GM18508 (cell line): ENCODE results near the gene CAPN14.
"Not testable (repeated sequence)": the region's sequence is repeated elsewhere in the genome, so short reads cannot be mapped to it uniquely, and the experiment has no call there.

Experiments used
- ATAC-seq: cut with Tn5 transposase; IDR thresholded peaks from one replicate; pipeline ENCODE4 v1.9.1; 2021; ENCODE audit warnings: moderate number of reproducible peaks; ENCODE audit not compliant: insufficient read depth, unreplicated experiment

CAPN14 gene

GRCh38 chr2:31202041-31202440 is 15.3 kb downstream of the CAPN14 start:
- no peak for ATAC-seq

- no peak for ATAC-seq
Measured at GRCh38 chr2:31200972-31201371, 16.3 kb downstream of the CAPN14 start.

GRCh38 chr2:31199206-31199605 is 18.1 kb downstream of the CAPN14 start:
- no peak for ATAC-seq

GRCh38 chr2:31197669-31198068 is 19.6 kb downstream of the CAPN14 start:
- no peak for ATAC-seq

- ATAC-seq, result no peak
Measured at GRCh38 chr2:31197166-31197565, 20.1 kb downstream of the CAPN14 start.

GRCh38 chr2:31196622-31197021 is 20.7 kb downstream of the CAPN14 start:
- no peak for ATAC-seq

- ATAC-seq, result no peak
Measured at GRCh38 chr2:31193806-31194205, 23.5 kb downstream of the CAPN14 start.

GRCh38 chr2:31192851-31193392 is 24.4 kb downstream of the CAPN14 start:
- no peak for ATAC-seq

- no peak for ATAC-seq
Measured at GRCh38 chr2:31192396-31192795, 24.9 kb downstream of the CAPN14 start.

GRCh38 chr2:31191931-31192330 is 25.4 kb downstream of the CAPN14 start:
- no peak for ATAC-seq

GRCh38 chr2:31190188-31190587 is 27.1 kb downstream of the CAPN14 start:
- ATAC-seq, result no peak

- no peak for ATAC-seq
Measured at GRCh38 chr2:31189141-31189540, 28.2 kb downstream of the CAPN14 start.

- ATAC-seq, result no peak
Measured at GRCh38 chr2:31188131-31188530, 29.2 kb downstream of the CAPN14 start.

- no peak for ATAC-seq
Measured at GRCh38 chr2:31187166-31187565, 30.1 kb downstream of the CAPN14 start.

- not testable (repeated sequence) for ATAC-seq
Measured at GRCh38 chr2:31183973-31184372, 33.3 kb downstream of the CAPN14 start.

GRCh38 chr2:31176742-31177141 is 40.6 kb downstream of the CAPN14 start:
- no peak for ATAC-seq

- no peak for ATAC-seq
Measured at GRCh38 chr2:31171142-31171541, 46.2 kb downstream of the CAPN14 start.

GRCh38 chr2:31170071-31170698 is 47.1 kb downstream of the CAPN14 start:
- no peak for ATAC-seq

GRCh38 chr2:31168291-31168690 is 49.0 kb downstream of the CAPN14 start:
- ATAC-seq, result no peak

- ATAC-seq, result no peak
Measured at GRCh38 chr2:31166925-31167324, 50.4 kb downstream of the CAPN14 start.

GRCh38 chr2:31163011-31163539 is 54.2 kb downstream of the CAPN14 start:
- ATAC-seq, result no peak

- ATAC-seq, result no peak
Measured at GRCh38 chr2:31161637-31162036, 55.7 kb downstream of the CAPN14 start.
